HG03108 (cell line): ENCODE results near the gene DHRS7.
A peak's percentile ranks its signal among the peaks of the same experiment; 100 is the strongest.
"Not testable (repeated sequence)": the region's sequence is repeated elsewhere in the genome, so short reads cannot be mapped to it uniquely, and the experiment has no call there.

ENCODE experiments used
- ATAC-seq: cut with Tn5 transposase; IDR thresholded peaks from one replicate; pipeline ENCODE4 v1.9.1; 2021; ENCODE audit warnings: moderate library complexity; ENCODE audit not compliant: unreplicated experiment

Gene DHRS7

GRCh38 chr14:60151715-60152114, 13.5 kb downstream of the DHRS7 start:
- ATAC-seq: peak; percentile 82

GRCh38 chr14:60134702-60135101, 30.5 kb downstream of the DHRS7 start:
- ATAC-seq: no peak

GRCh38 chr14:60133487-60133886, 31.7 kb downstream of the DHRS7 start:
- no peak for ATAC-seq

- no peak for ATAC-seq
Observed at GRCh38 chr14:60125918-60126317, 39.3 kb downstream of the DHRS7 start.

- no peak for ATAC-seq
Observed at GRCh38 chr14:60116181-60116580, 49.0 kb downstream of the DHRS7 start.

- ATAC-seq: no peak
Observed at GRCh38 chr14:60114881-60115280, 50.3 kb downstream of the DHRS7 start.

- no peak for ATAC-seq
Observed at GRCh38 chr14:60111732-60112131, 53.5 kb downstream of the DHRS7 start.

GRCh38 chr14:60107477-60107876, 57.7 kb downstream of the DHRS7 start:
- ATAC-seq: no peak

- no peak for ATAC-seq
Observed at GRCh38 chr14:60106339-60106738, 58.9 kb downstream of the DHRS7 start.

- no peak for ATAC-seq
Observed at GRCh38 chr14:60102389-60102788, 62.8 kb downstream of the DHRS7 start.

- ATAC-seq: no peak
Observed at GRCh38 chr14:60101786-60102185, 63.4 kb downstream of the DHRS7 start.

- not testable (repeated sequence) for ATAC-seq
Observed at GRCh38 chr14:60099855-60100254, 65.3 kb downstream of the DHRS7 start.

GRCh38 chr14:60097974-60098373, 67.2 kb downstream of the DHRS7 start:
- ATAC-seq: no peak

GRCh38 chr14:60095781-60096450, 69.3 kb downstream of the DHRS7 start:
- no peak for ATAC-seq

GRCh38 chr14:60095231-60095630, 70.0 kb downstream of the DHRS7 start:
- no peak for ATAC-seq

GRCh38 chr14:60094306-60094897, 70.8 kb downstream of the DHRS7 start:
- ATAC-seq: no peak
